Sigmoid colon (tissue), 7 donors: ENCODE results near the gene TSC22D1. TPM values are rescaled to one million over a fixed set of nuclear protein-coding genes. Genes with fewer than 3 reads are reported as not detected.

Source experiments
- DNase-seq: peaks from one replicate; pipeline ENCODE4 v3.0.0-alpha.2; 2019
- H3K27ac ChIP-seq, 4 donors: fragments of 200-600 bp; sonication (generic); one replicate each; pipeline ENCODE4 v1.5.1; 2016 to 2019; ENCODE audit warnings: mild to moderate bottlenecking in 1 of 4
- H3K27me3 ChIP-seq, 3 donors: fragments of 200-600 bp; sonication (generic); one replicate each; pipeline ENCODE4 v1.5.1; 2019; ENCODE audit warnings: mild to moderate bottlenecking in 1 of 3
- H3K36me3 ChIP-seq, 4 donors: fragments of 200-600 bp; sonication (generic); one replicate each; pipeline ENCODE4 v1.5.1; 2016 to 2019
- H3K4me1 ChIP-seq, 4 donors: fragments of 200-600 bp; sonication (generic); one replicate each; pipeline ENCODE4 v1.5.1; 2017 to 2019
- H3K4me3 ChIP-seq, 4 donors: fragments of 200-600 bp; sonication (generic); one replicate each; pipeline ENCODE4 v1.5.1; 2017 to 2019; ENCODE audit warnings: mild to moderate bottlenecking in 2 of 4, moderate library complexity in 1 of 4
- H3K9me3 ChIP-seq, 4 donors: fragments of 200-600 bp in 3 of 4; sonication (generic) in 3 of 4; one replicate each; pipeline versions ENCODE4 v1.5.1 to v1.6.1; 2013 to 2019
- CTCF ChIP-seq, 4 experiments: fragments of 450-650 bp in 3 of 4; fragments of 200-600 bp in 1 of 4; IDR thresholded peaks; one replicate each; pipeline ENCODE4 v1.5.1; 2016 to 2019; ENCODE audit warnings: antibody characterized with exemption in 4 of 4, mild to moderate bottlenecking in 3 of 4, moderate library complexity in 2 of 4
- EP300 ChIP-seq, 4 donors: sonication (generic); formaldehyde crosslinking; IDR thresholded peaks; one replicate each; pipeline ENCODE4 v1.6.1; 2017; ENCODE audit warnings: antibody characterized with exemption in 4 of 4
- POLR2A ChIP-seq, 2 donors: fragments of 450-650 bp; IDR thresholded peaks; one replicate each; pipeline ENCODE4 v1.6.1; 2016; ENCODE audit warnings: antibody characterized with exemption in 2 of 2, mild to moderate bottlenecking in 2 of 2, moderate library complexity in 2 of 2
- POLR2AphosphoS5 ChIP-seq, 4 donors: sonication (generic); formaldehyde crosslinking; IDR thresholded peaks; one replicate each; pipeline ENCODE4 v1.6.1; 2017; ENCODE audit warnings: antibody characterized with exemption in 4 of 4
- WGBS, 2 donors: extraction: QIAGEN DNeasy Blood & Tissue Kit; methylation state at CpG; one replicate each; pipeline ENCODE4 v1.1.7; 2013; 5-methylcytosine and 5-hydroxymethylcytosine counted together
- intact Hi-C: fragments of 100-400 bp; cut with DNase I; formaldehyde crosslinking; loops from one replicate; pipeline ENCODE4 v1.15.1; 2023
- polyA plus RNA-seq, 3 donors: library from polyadenylated mRNA; stranded (reverse); fragments of 200-250 nt; gene quantifications; one replicate each; pipeline ENCODE4 v1.2.3, GENCODE V29; 2013
- total RNA-seq, 4 donors: library from RNA; depleted of rRNA; stranded (reverse); fragments of >200 nt; gene quantifications; one replicate each; pipeline ENCODE4 v1.1.0, GENCODE V29; 2016
- donor health status: healthy with polysubstance abuse.
- donor health status: Bipolar disorder and iron deficiency.
- donor health status: healthy.

The TSC22D1 gene
- total and polyA plus RNA-seq, 7 donors = 121 to 225 (median 176) TPM

- H3K27ac ChIP-seq = peak overlapping the region in 2 of 4 donors; percentile 21 to 23
Measured at GRCh38 chr13:44395976-44396694, 180.0 kb downstream of the TSC22D1 start.

GRCh38 chr13:44394658-44395057, 181.5 kb downstream of the TSC22D1 start:
- no peak for TF ChIP-seq POLR2AphosphoS5 (IDR thresholded peaks at IDR 0.05)
- TF ChIP-seq CTCF (IDR thresholded peaks at IDR 0.05) = no peak
- TF ChIP-seq POLR2A (IDR thresholded peaks at IDR 0.05) = no peak
- intact Hi-C loops = no loop called here
- DNase-seq = peak; percentile 13

More at GRCh38 chr13:44395976-44396694, 180.0 kb downstream of the TSC22D1 start:
- Histone ChIP-seq H3K4me1 (peaks cover 0 to 5% (median 0%) of the 10 kb centered on the region in 4 donors), H3K9me3 (no peaks in the 10 kb centered on the region), H3K27me3 (no peaks in the 10 kb centered on the region), H3K36me3 (no peaks in the 10 kb centered on the region), H3K4me3 (no peak overlapping the region)
- WGBS, 2 donors = 85 to 90% methylated on average over 8 of the region's 8 CpGs
- intact Hi-C loops = no loop called here
- no peak for DNase-seq
- no peak for TF ChIP-seq POLR2AphosphoS5 (IDR thresholded peaks at IDR 0.05)
- TF ChIP-seq POLR2A (IDR thresholded peaks at IDR 0.05) = no peak
- no peak for TF ChIP-seq EP300 (IDR thresholded peaks at IDR 0.05)
- no peak for TF ChIP-seq CTCF (IDR thresholded peaks at IDR 0.05)

GRCh38 chr13:44393391-44393790, 182.7 kb downstream of the TSC22D1 start:
- intact Hi-C loops = no loop called here
- Histone ChIP-seq H3K36me3 (no peaks in the 10 kb centered on the region), H3K4me3 (no peak overlapping the region), H3K9me3 (no peaks in the 10 kb centered on the region), H3K4me1 (peaks cover 0 to 5% (median 0%) of the 10 kb centered on the region in 4 donors), H3K27me3 (no peaks in the 10 kb centered on the region), H3K27ac (no peak overlapping the region)
- no peak for TF ChIP-seq EP300 (IDR thresholded peaks at IDR 0.05)
- no peak for TF ChIP-seq CTCF (IDR thresholded peaks at IDR 0.05)
- 14 to 41% methylated on average over 8 of the region's 8 CpGs for WGBS, 2 donors
- peak; percentile 14 for DNase-seq

More at GRCh38 chr13:44394658-44395057, 181.5 kb downstream of the TSC22D1 start:
- H3K27me3 ChIP-seq = no peaks in the 10 kb centered on the region
- H3K4me1 ChIP-seq = peaks cover 0 to 5% (median 0%) of the 10 kb centered on the region in 4 donors
- H3K27ac ChIP-seq = no peak overlapping the region
- no peak overlapping the region for H3K4me3 ChIP-seq
- no peaks in the 10 kb centered on the region for H3K36me3 ChIP-seq
- H3K9me3 ChIP-seq = no peaks in the 10 kb centered on the region

- TF ChIP-seq POLR2A (IDR thresholded peaks at IDR 0.05) (no peak), EP300 (IDR thresholded peaks at IDR 0.05) (no peak), POLR2AphosphoS5 (IDR thresholded peaks at IDR 0.05) (no peak), CTCF (IDR thresholded peaks at IDR 0.05) (no peak)
- intact Hi-C loops = no loop called here
- WGBS, 2 donors = 88% methylated on average over 1 of the region's 1 CpG
Measured at GRCh38 chr13:44389876-44390275, 186.3 kb downstream of the TSC22D1 start.

More at GRCh38 chr13:44389876-44390275, 186.3 kb downstream of the TSC22D1 start:
- Histone ChIP-seq H3K9me3 (no peaks in the 10 kb centered on the region), H3K4me1 (no peaks in the 10 kb centered on the region), H3K27ac (no peak overlapping the region), H3K36me3 (no peaks in the 10 kb centered on the region), H3K27me3 (no peaks in the 10 kb centered on the region), H3K4me3 (no peak overlapping the region)
- DNase-seq = no peak
